DMS53 (cell line): ENCODE measurements around the gene LIMK2.
A peak's percentile ranks its signal among the peaks of the same experiment; 100 is the strongest.
"Not testable (repeated sequence)": the region's sequence is repeated elsewhere in the genome, so short reads cannot be mapped to it uniquely, and the experiment has no call there.

ENCODE experiments used
- DNase-seq: peaks from one replicate; lab custom pipeline; 2025; lab: John Stamatoyannopoulos, UW

Gene LIMK2

DNA sequence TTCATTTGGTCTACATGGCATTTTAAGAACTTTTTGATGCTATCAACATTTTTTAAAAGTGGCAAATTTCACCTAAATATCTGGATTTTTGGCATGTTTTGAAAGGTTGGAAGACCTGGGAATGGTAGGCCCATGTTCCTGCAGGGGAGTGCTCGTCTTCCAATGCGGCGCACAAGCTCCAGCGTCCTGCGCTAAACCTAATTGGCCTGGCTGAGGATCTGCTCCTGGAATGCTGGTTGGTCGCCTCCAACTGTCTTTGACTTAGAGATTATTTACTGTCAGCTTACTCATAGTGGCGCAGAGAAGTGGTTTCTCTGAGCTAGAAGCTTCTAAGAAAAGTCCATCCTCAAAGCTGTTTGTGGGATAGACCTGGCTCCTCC is 626 bp upstream of the LIMK2 start:
- DNase-seq = no peak

DNA sequence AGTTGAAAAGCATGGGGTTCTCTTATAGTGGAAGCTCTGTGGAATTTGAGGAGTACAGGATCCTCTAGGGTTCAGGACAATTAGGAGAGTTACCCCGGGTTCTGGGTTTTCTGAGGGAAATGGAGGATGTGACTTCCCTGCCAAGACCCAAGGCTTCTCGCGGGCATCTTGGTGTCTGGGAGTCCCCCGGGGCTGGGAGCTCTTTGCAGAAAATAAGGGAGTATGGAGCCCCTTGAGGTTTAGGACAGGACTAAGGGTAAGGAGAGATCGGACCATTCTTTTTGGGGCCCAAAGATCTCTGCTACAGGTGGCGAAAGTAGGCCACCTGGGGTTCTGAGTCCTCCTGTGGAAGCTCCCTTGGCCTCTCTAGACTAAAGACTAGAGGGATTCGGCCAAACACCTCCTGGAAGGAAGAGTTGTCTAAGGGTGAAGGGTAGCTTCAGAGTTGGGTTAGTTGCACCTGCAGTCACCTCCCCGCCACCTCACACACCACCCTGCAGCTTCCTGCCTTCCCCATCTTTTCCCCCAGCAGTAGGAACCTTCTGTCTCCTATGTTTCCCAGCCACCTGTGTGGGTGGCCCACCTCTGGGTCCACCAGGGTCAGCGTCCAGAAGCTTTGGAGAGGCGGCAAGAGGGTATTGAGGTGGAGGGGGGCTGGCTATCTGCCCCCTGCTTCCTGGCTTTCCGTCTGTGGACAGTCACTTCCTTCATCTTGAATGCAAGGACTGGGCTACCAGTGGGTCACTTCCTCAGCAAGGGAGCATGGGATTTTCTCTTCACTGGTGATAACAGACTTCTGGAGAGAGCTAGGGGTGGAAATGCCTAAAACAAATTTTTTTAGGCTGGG is 908 bp downstream of the LIMK2 start:
- DNase-seq = no peak

DNA sequence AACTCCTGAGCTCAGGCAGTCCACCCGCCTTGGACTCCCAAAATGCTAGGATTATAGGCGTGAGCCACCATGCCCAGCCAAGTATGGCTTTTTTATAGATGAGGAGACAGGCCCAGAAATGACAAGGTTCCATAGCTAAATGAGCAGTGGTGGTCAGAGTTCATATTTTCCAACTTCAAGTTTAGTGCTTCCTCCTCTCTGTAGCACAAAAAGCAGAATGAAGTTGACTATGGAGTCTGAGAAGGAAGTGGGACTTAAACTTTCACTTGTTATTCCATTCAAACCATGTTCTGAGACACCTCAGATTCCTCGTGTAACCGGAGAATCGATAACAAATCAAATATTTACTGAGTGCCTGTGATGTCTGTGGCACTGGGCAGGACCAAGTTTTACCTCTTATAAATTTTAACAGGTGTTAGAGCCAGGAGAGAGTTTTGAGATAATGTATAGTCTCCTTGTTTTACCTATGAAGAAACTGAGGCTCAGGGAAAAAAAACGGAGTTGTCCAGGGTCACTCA is 3.0 kb downstream of the LIMK2 start:
- DNase-seq = no peak

DNA sequence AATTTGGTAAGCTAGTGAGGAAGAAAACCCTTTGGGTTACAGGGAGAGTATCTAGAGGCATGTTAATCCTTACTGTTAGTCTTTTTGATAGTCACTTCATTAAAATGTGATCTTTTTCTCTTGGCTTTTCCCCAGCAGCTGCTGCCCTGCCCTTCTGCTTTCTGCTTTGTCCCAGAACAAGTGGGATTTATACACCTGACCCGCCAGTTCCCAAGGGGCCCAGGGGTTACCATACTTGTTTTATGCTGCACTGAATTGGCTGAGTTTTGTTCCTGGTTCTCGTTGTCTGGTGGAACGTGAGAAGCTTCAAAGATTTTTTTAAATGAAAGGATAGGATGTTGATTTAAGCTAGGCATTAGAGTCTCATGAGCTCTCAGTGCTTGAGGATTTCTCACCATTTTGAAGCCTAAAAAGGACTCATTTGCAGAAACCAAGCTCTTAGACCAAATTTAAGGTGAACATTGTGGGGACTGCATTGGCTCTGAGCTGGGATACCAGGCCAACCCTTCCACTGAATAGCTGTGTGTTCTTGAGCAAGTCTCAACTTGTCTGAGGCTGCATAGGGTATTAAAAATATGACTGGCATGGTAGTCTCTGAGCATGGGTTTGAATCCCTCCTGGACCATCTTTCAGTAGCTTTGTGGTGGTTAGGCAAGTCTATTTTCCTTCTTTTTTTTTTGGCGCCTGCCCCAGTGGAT is 6.6 kb downstream of the LIMK2 start:
- no peak for DNase-seq

DNA sequence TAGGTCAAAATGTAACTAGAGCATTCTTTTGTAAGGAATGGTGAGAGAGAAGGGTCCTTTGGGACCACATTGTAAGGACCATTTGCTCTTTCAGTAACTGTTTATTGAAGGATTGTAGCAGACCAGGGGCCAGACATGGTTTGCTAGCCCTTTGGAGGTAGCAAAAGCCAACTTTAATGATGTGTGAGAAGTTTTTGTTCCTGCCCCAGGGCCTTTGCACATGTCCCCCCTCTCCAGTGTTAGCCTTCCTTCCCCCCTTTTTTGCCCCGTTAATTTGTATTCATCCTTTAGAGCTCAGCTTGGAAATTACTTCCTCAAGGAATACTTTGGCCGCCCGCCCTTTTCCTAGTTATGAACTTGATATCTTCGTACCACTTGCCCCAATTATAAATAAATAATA is 9.0 kb downstream of the LIMK2 start:
- DNase-seq = no peak

DNA sequence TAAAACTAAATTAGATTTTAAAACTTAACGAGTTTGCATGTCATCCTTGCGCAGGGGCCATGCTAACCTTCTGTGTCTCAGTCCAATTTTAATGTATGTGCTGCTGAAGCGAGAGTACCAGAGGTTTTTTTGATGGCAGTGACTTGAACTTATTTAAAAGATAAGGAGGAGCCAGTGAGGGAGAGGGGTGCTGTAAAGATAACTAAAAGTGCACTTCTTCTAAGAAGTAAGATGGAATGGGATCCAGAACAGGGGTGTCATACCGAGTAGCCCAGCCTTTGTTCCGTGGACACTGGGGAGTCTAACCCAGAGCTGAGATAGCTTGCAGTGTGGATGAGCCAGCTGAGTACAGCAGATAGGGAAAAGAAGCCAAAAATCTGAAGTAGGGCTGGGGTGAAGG is 10.6 kb downstream of the LIMK2 start:
- DNase-seq = no peak

DNA sequence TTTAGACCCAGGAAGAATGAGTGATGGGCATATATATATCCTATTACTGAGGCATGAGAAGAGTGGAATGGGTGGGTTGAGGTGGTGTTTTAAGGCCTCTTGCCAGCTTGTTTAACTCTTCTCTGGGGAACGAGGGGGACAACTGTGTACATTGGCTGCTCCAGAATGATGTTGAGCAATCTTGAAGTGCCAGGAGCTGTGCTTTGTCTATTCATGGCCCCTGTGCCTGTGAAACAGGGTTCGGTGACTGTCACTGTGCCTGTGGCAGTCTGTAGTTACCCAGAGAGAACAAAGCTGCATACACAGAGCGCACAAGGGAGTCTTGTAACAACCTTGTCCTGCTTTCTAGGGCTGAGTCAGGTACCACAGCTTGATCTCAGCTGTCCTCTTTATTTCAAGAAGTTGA is 11.7 kb downstream of the LIMK2 start:
- no peak for DNase-seq

DNA sequence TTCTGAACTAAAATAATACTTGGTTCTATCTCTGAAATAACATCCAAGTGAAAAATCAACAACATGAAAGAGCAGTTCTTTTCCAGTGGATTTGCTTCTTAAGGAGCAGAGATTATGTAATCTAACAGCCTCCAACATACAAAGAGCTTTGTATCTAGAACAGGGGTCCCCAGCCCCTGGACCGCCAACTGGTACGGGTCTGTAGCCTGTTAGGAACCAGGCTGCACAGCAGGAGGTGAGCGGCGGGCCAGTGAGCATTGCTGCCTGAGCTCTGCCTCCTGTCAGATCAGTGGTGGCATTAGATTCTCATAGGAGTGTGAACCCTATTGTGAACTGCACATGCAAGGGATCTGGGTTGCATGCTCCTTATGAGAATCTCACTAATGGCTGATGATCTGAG is 12.6 kb downstream of the LIMK2 start:
- not testable (repeated sequence) for DNase-seq

DNA sequence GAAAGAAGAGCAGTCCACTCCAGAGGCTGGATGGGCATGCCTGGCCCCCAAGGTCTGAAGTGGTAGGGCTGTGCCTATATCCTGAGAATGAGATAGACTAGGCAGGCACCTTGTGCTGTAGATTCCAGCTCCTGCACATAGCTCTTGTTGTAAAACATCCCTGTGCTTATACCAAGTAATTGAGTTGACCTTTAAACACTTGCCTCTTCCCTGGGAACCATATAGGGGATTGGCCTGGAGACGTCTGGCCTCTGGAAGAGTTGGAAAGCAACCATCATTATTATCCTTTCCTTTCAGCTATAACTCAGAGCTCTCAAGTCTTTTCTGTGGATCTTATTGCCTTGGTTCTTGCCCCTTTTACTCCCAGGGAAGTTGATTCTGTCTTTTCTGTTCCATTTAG is 15.1 kb downstream of the LIMK2 start:
- DNase-seq = no peak

DNA sequence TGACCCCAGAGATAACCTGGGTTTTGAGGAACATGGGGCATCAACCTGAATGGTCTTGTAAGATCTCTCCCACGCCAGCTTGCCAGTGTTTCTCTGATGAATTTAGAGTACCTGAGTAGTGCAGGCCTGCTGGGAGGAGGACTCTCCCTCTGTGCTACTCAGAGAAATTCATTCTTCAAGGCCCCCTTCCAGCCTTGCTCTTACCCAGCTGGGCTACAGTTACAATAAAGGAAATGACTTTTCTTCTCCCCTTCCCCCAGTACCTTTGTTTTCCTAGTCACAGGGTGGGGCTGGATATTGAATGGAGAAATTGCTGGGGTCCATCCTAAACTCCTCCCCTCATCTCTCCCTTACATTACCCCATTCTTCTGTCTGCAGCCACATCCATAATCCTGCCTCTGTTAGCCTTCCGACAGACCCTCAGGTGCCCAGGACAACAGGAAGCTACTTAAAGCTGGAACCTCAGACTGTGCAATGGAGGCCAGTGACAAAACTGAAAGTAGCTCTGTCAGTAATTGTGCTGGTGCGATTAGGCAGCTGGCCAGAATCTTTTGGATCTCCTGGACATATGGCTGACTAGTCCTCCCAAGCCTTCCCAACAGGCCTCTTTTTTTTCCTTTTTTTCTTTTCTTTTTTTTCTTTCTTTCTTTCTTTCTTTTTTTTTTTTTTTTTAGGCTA is 17.4 kb downstream of the LIMK2 start:
- no peak for DNase-seq

DNA sequence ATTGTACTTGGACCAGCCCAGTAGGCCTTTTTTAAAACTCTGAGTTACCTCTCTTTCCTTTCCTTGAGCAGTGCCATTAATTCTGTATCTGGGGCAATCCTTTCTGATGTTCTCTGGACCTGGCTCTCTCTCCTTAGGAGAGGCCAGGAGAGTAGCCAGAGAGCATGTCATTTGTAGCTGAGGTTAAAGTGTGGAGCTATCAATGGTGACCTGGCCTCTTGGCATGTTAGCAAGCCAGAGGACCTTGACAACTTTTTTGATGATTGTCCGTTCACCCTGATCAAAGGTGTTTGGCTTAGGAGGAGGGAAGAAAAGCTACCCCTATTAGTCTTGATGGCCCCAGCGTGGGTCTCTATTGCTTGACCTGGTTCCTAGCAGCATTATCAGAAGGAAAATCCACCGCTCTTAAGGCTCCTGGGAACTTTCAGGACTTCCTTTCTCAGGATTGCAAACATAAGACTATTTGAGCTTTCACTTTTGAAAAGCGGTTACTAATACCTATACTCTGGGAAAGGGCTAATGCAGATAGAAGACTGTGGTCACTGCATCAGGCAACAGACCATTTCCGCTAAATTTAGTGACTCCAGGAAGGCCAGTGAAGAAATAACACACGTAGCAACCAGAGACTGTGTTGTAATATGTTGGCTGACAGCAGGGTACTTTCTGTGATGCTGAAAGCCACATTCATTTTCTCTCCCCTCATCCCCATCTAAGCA is 18.2 kb downstream of the LIMK2 start:
- DNase-seq = no peak

DNA sequence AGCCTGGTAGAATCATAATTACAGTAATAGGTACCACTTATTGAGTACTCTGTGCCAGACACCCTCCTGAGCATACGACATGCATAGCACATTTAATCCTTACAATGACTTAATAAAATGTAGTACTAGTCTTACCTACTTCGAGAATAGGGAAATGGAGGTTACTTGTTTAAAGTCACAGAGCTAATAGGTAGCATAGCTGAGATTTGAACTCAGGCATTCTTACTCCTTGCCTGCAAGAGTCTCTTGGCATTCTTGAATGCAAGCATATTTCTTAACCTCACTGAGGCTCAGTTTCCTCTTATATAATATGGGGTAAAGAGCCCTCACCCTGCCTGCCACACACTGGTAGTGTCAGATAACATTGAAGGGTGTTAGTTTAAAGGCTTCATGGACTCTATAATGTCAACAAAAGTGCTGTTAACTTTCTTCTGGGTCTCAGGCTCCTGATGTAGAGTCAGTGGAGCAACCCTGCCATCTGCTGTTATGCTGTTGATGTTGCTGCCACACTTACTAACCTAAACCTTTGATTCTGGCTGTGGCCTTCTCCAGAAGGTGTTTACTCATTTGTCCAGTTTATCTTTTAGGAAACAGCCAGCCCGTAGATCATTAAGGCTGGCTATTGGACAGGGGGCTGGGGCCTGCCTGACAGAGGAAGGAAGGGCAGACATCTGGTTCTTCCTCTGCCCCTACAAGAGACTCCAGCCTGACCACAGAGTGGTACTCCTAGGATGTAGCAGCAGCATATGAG is 18.9 kb downstream of the LIMK2 start:
- peak; percentile 7 for DNase-seq

DNA sequence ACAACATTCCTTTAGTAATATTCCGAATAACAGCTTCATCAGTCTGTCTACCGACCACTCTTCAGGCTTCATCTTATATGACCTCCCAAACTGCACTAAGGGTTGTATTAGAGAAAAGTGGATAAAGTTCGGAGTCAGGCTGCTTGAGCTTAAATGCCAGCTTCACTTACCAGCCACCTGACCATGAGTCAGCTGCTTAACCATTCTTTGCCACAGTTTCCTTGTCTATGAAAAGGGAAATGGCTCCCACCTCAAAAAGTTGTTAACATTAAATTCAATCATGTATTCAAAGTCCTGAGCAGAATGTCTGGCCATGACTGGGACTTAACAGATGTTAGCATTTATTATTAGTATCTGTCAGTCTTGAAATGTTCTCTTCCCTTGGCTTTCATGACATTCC is 20.9 kb downstream of the LIMK2 start:
- no peak for DNase-seq

DNA sequence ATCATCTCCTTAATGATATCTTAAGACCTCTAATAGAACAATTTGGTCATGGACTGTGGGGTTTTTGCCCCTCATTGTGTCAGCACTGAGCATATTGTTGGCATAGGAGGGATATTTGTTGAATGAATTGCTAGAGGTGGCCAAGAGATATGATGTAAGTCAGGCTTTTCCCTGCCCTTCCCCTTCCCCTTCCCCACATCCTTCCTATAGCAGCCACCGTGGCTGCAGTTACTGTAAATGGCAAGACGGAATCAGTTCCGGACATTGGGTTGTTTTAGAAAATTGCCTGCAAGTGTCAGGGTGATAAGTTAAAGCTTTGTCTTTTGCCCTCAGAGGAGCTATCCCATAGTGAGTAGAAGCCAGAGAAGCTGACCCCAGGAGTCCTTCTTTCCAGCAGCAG is 23.0 kb downstream of the LIMK2 start:
- DNase-seq = no peak

DNA sequence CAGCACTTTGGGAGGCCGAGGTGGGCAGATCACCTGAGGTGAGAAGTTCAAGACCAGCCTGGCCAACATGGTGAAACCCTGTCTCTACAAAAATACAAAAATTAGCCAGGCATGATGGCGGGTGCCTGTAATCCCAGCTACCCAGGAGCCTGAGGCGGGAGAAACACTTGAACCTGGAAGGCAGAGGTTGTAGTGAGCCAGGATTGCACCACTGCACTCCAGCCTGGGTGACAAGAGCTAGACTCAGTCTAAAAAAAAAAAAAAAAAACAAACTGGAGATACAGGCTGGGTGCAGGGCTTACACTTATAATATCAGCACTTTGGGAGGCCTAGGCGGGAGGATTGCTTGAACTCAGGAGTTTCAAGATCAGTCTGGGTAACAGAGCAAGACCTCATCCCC is 23.9 kb downstream of the LIMK2 start:
- DNase-seq = not testable (repeated sequence)

DNA sequence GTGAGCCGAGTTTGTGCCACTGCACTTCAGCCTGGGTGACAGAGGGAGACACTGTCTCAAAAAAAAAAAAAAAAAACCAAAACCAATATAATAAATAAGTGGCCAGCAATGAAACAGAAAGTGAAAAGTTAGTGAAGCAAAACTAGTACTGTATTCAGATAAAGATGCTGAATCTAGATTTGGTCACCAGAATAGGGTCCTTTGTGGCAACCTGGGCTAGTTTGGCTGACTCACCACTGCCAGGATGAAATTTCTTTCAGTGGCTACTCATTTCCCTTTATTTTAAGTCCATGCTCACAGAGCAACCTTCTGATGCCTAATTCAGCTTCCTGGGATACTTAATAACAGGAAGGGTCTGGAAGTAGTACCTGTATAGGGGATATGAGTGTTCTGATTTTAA is 26.0 kb downstream of the LIMK2 start:
- DNase-seq = no peak

DNA sequence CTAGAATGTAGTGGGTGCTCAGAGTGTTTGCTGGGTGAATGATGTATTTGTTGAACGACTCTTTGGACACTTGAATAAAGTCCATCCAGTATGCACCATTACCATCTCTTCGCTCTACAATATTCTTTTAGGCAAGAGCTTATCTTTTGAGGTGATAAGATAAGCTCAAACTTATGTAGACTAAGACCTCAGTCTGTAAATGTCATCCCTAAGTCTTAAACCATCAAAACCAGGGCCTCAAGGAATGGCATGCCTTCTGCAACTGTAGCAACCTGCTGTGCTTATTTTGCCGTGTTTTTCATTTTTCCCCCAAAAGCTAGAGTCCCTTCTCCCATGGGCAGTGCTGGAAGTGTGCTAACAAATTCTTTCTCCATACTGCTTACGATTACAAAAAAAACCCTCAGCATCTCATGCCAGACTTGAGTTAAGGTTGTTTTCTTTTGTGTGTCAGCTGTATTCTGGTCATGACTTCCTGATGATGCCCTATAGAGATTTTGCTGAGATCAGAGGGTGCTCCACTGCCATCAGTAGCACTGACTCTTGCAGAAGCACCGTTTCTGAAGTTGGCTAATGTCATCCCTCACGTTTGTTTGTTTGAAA is 27.8 kb downstream of the LIMK2 start:
- DNase-seq = no peak

DNA sequence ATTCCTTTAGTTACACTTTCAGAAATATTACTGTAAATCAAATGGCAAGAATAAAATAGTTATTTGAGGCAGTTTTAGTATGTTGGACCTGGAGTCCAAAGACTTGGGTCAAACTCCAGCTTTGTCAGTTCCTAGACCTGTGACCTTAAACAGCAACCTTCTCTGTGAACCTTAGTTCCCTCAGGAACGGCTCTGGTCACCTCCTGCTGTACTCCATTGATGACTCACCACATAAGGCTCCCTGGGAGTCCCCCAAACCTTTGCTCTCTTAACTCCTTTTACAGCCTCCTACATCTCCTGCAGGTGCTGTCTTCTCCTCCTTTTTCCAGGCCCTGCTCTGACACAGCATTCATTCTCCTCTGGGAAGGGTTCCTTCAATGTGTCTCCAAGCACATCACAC is 29.1 kb downstream of the LIMK2 start:
- no peak for DNase-seq

DNA sequence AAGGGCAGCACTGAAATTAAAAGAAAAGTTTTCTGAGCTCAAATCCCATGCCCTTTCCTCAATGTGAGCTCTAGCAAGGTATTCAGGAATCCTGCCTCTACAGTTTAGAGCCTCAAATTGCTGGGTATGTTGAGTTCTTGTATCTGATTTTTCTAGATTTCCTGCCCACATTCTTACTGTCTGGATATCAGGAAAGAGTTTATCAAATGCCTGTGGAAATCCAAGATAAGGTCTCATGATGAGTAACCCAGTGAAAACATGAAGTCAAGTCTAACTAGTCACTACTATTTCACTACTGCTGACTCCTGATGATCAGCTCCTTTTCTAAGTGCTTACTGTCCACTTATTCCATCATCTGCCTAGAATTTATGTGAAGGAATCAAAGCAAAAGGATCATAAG is 29.8 kb downstream of the LIMK2 start:
- no peak for DNase-seq

DNA sequence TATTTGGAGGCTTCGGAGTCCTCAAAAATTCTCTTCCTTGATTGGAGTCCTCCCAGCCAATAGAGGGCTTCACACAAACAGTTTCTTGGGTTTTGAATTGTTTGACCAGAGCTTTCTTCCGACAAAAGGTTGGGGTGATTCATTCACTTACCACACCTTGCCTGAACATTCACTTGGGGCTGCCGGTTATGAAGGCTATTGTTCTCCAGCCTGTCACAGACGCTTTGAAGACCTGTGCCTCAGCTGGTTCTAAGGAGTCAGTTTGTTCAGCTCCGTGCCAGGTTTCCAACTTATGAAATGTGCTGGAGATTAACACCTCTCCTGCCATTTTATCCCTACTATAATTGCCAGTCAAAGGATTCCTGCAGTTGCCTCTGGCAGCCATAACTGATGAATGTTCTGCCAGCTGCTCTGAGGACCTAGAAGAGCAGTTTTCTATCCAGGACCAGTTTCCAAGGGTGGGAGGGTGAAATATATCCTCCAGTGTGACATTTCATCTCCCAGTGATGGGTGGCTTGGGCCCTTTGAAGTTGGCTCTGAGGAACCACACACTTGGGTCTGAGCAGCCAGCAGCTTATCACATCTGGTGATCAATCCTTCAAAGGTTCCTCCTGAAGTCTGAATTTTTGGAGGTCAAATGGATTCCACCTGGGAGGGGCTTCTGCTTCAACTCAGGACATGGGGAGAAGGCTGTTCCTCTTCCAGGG is 31.4 kb downstream of the LIMK2 start:
- no peak for DNase-seq
